K562 (cell line): Measurements from ENCODE around the gene NLGN3. TPM values are rescaled to one million over a fixed set of nuclear protein-coding genes. Genes with fewer than 3 reads are reported as not detected.

Experiments
- ATAC-seq: fragments of 200-7000 bp; cut with Tn5 transposase; 3 replicates; pipeline ENCODE4 v1.9.1; 2020; ENCODE audit warnings: moderate library complexity
- BruUV-seq: library from RNA; stranded (reverse); fragments of 400-500 nt; replicated peaks from 2 replicates; lab custom pipeline; 2021; lab: Mats Ljungman, UMichigan
- CTCF ChIA-PET: fragments of 300-600 bp; formaldehyde crosslinking; extraction: SDS; loops from one replicate; lab custom pipeline; 2021; ENCODE audit warnings: low intra/inter-chr PET ratio; lab: Yijun Ruan, JAX
- POLR2A ChIA-PET: fragments of 300-600, 350-650 bp; sonication (Branson Sonifier 250); formaldehyde crosslinking; extraction: SDS; loops from one replicate; lab custom pipeline; 2021; ENCODE audit warnings: antibody characterized with exemption, inconsistent platforms; lab: Yijun Ruan, JAX
- DNase-seq, 4 experiments: peaks; one replicate each; pipeline versions ENCODE4 v3.0.0 to v3.0.0-alpha.2; 2011 to 2018; ENCODE audit warnings: low spot score in 3 of 4, mixed read lengths in 3 of 4; ENCODE audit errors: extremely low read depth in 1 of 4
- FAIRE-seq: peaks from 2 replicates; lab custom pipeline; 2011; peaks lifted over from hg19 to GRCh38; lab: Jason Lieb, UNC
- H2AFZ ChIP-seq: 2 replicates; pipeline ENCODE4 v1.6.0; 2011; ENCODE audit warnings: low read depth, low read length, control low read depth, inconsistent platforms
- H3K27ac ChIP-seq: fragments of 200-600 bp; 3 replicates; pipeline ENCODE4 v1.8.0; 2011; ENCODE audit warnings: low read depth, mild to moderate bottlenecking, control low read depth, inconsistent platforms, low read length, moderate library complexity, mixed read lengths; ENCODE audit errors: extremely low read depth
- H3K27me3 ChIP-seq, 2 experiments: fragments of 300-600 bp in 1 of 2; 2 replicates in 1 of 2; 3 replicates in 1 of 2; pipeline versions ENCODE4 v1.6.0 to v1.8.0; 2011; ENCODE audit warnings: inconsistent platforms in 2 of 2, low read length in 2 of 2, mild to moderate bottlenecking in 1 of 2, mixed read lengths in 1 of 2, moderate library complexity in 1 of 2; ENCODE audit not compliant: control insufficient read depth in 2 of 2, insufficient read depth in 2 of 2
- H3K36me3 ChIP-seq: fragments of 300-600 bp; 3 replicates; pipeline ENCODE4 v1.8.0; 2011; ENCODE audit warnings: mild to moderate bottlenecking, low read length, inconsistent platforms; ENCODE audit not compliant: control insufficient read depth, insufficient read depth
- H3K4me1 ChIP-seq, 2 experiments: fragments of 200-600 bp in 1 of 2; replicated peaks in 1 of 2; 2 replicates in 1 of 2; 3 replicates in 1 of 2; pipeline versions ENCODE4 v1.5.1 to v1.8.0; 2011; ENCODE audit warnings: inconsistent platforms in 2 of 2, low read length in 2 of 2, mild to moderate bottlenecking in 1 of 2, mixed read lengths in 1 of 2, moderate library complexity in 1 of 2; ENCODE audit not compliant: control insufficient read depth in 2 of 2, insufficient read depth in 2 of 2
- H3K4me2 ChIP-seq: 2 replicates; pipeline ENCODE4 v1.6.1; 2011; ENCODE audit warnings: low read length, control low read depth, inconsistent platforms, mixed read lengths; ENCODE audit not compliant: insufficient read depth
- H3K4me3 ChIP-seq: fragments of 200-600 bp; sonication (generic), shearing (Covaris generic); 2 replicates; pipeline ENCODE4 v1.5.1; 2016; ENCODE audit warnings: control low read depth, inconsistent platforms
- H3K79me2 ChIP-seq: fragments of 200-600 bp; 3 replicates; pipeline ENCODE4 v1.8.0; 2011; ENCODE audit warnings: low read length, inconsistent platforms; ENCODE audit not compliant: control insufficient read depth, insufficient read depth
- H3K9ac ChIP-seq, 2 experiments: 2 replicates each; pipeline versions ENCODE4 v1.6.0 to v1.6.1; 2011; ENCODE audit warnings: low read depth in 2 of 2, low read length in 2 of 2, control low read depth in 1 of 2, inconsistent platforms in 1 of 2, mild to moderate bottlenecking in 1 of 2, mixed read lengths in 1 of 2; ENCODE audit not compliant: insufficient read depth in 1 of 2
- H3K9me1 ChIP-seq: one replicate; pipeline ENCODE4 v1.6.0; 2011; ENCODE audit warnings: inconsistent platforms, mild to moderate bottlenecking, low read length, moderate library complexity; ENCODE audit not compliant: control insufficient read depth, insufficient read depth
- H3K9me3 ChIP-seq: replicated peaks from 2 replicates; pipeline ENCODE4 v1.5.1; 2011; ENCODE audit warnings: low read depth, low read length, inconsistent platforms; ENCODE audit not compliant: control insufficient read depth, insufficient read depth
- H4K20me1 ChIP-seq: replicated peaks from 2 replicates; pipeline ENCODE4 v1.6.1; 2011; ENCODE audit warnings: low read length, inconsistent platforms, mixed read lengths; ENCODE audit not compliant: control insufficient read depth, insufficient read depth
- ATF7 ChIP-seq: fragments of 450-650 bp; IDR thresholded peaks from 2 replicates; pipeline ENCODE4 v1.7.1; 2014; ENCODE audit warnings: mild to moderate bottlenecking, moderate library complexity
- C11orf30 ChIP-seq: fragments of 450-650 bp; IDR thresholded peaks from 2 replicates; pipeline ENCODE4 v1.6.1; 2016; ENCODE audit warnings: low read depth, mild to moderate bottlenecking
- ILK ChIP-seq: fragments of 450-650 bp; IDR thresholded peaks from 2 replicates; pipeline ENCODE4 v1.6.1; 2016; ENCODE audit warnings: missing genetic modification characterization, low read depth, mild to moderate bottlenecking, missing compliant biosample characterization, moderate library complexity, borderline replicate concordance
- NFRKB ChIP-seq: fragments of 450-650 bp; IDR thresholded peaks from 2 replicates; pipeline ENCODE4 v1.6.1; 2016; ENCODE audit warnings: low read depth
- NRF1 ChIP-seq, 2 experiments: fragments of 450-650 bp; IDR thresholded peaks in 1 of 2; conservative IDR thresholded peaks in 1 of 2; 2 replicates each; pipeline ENCODE4 v1.6.1; 2014; ENCODE audit warnings: mild to moderate bottlenecking in 2 of 2
- POLR2B ChIP-seq: fragments of 450-650 bp; IDR thresholded peaks from 2 replicates; pipeline ENCODE4 v1.6.1; 2018; ENCODE audit warnings: low read depth; ENCODE audit not compliant: partially characterized antibody
- PRDM10 ChIP-seq: fragments of 450-650 bp; IDR thresholded peaks from 2 replicates; pipeline ENCODE4 v1.6.1; 2018; ENCODE audit not compliant: partially characterized antibody
- PREB ChIP-seq: sonication (generic); formaldehyde crosslinking; IDR thresholded peaks from 2 replicates; pipeline ENCODE4 v1.8.1; 2023; ENCODE audit warnings: mild to moderate bottlenecking, missing genetic modification reagents
- TAF1 ChIP-seq: IDR thresholded peaks from 2 replicates; pipeline ENCODE4 v1.6.1; 2011; ENCODE audit warnings: mild to moderate bottlenecking, low read length, moderate library complexity; ENCODE audit not compliant: insufficient read depth, control insufficient read depth, severe bottlenecking; ENCODE audit errors: extremely low read depth
- TBP ChIP-seq: optimal IDR thresholded peaks from 2 replicates; pipeline ENCODE3; 2011; ENCODE audit warnings: low read depth, low read length, improper control_type of control experiment
- VEZF1 ChIP-seq: fragments of 200-800 bp; sonication (Bioruptor generic); IDR thresholded peaks from 2 replicates; pipeline ENCODE4 v1.6.1; 2017; ENCODE audit warnings: missing genetic modification characterization, missing compliant biosample characterization
- WGBS: fragments of 100-300 bp; shearing (Covaris generic); methylation state at CpG from one replicate; pipeline ENCODE4 v1.1.6; 2016; ENCODE audit warnings: low coverage, mixed read lengths; ENCODE audit not compliant: insufficient coverage; ENCODE audit errors: missing lambda C conversion rate; 5-methylcytosine and 5-hydroxymethylcytosine counted together
- in situ Hi-C: fragments of 300-500 bp; cut with MboI; formaldehyde crosslinking; loops from 4 replicates; pipeline ENCODE4 v1.15.0; 2018; ENCODE audit warnings: inconsistent platforms, mixed read lengths
- intact Hi-C: fragments of 100-400 bp; cut with micrococcal nuclease; formaldehyde crosslinking; loops from 2 replicates; pipeline ENCODE4 v1.14.2; 2022
- polyA plus RNA-seq, 8 experiments: library from polyadenylated mRNA; depleted of rRNA in 4 of 8; stranded (reverse) in 5 of 8; unstranded in 3 of 8; fragments of >200 nt; fragmentation: Nextera tagmentation in 2 of 8; fragmentation: Illumina TruSeq in 1 of 8; extraction: Ambion mirVana in 2 of 8; extraction: Trizol in 1 of 8; gene quantifications; 2 replicates each; pipeline versions ENCODE4 v1.2.1 to v1.2.3, GENCODE V29; 2011 to 2014; ENCODE audit warnings: inconsistent platforms in 1 of 8, missing spikeins in 1 of 8
- total RNA-seq, 7 experiments: library from RNA; depleted of rRNA in 6 of 7; stranded (reverse); fragments of >200 nt in 6 of 7; fragmentation: Illumina TruSeq in 2 of 7; extraction: Trizol in 2 of 7; gene quantifications; 2 replicates each; pipeline versions ENCODE4 v1.2.1 to v1.2.3, GENCODE V29; 2011 to 2021; ENCODE audit warnings: low replicate concordance in 1 of 7

Gene NLGN3
- total and polyA plus RNA-seq, 9 of the 15 experiments (the other 6 are each of a cell fraction or from before 2014, with no cell fraction given) = 0.03 to 0.86 (median 0.25) TPM

GRCh38 chrX:71118032-71118984 lies 26.3 kb upstream of the NLGN3 start, which contains the start of gene MED12:
Gene MED12, plus strand, starts transcription at chrX:71118596. Its CDS starts 159 bp downstream, at chrX:71118755.
- Histone ChIP-seq H3K9me1 (peaks cover 2% of the 10 kb centered on the region), H3K36me3 (peaks cover 39% of the 10 kb centered on the region; the same call in 2 of the 3 replicates), H3K27ac (peak within 1 kb of the TSS; percentile 91), H3K4me3 (peak within 1 kb of the TSS; percentile 89), H3K79me2 (peaks cover 15% of the 10 kb centered on the region), H2AFZ (peak within 1 kb of the TSS; percentile 90), H3K27me3 (no peaks in the 10 kb centered on the region), H3K9ac (peak within 1 kb of the TSS; percentile 86 to 96), H3K4me2 (peak within 1 kb of the TSS; percentile 88), H3K9me3 (no peaks in the 10 kb centered on the region), H4K20me1 (no peaks in the 10 kb centered on the region), H3K4me1 (peaks cover 8% of the 10 kb centered on the region in 2 experiments; a peak in 4 of 5 replicates)
- ATAC-seq = peak; percentile 99
- POLR2A ChIA-PET = interaction anchor here (0.6 to 3.3 kb wide), 11 partner anchors 9 to 443 kb away, joined by 3 to 29 read pairs (median 4); partner anchors contain the start of gene NONO
- intact Hi-C loops (no loop called here), in situ Hi-C loops (no loop called here)
- FAIRE-seq = peak; percentile 87
- TSS peak; percentile 99 for BruUV-seq
- 1% methylated on average over 28 of the region's 56 CpGs for WGBS
- peak; percentile 86 to 89 (median 88) for DNase-seq
- CTCF ChIA-PET = no interaction called here
- TF ChIP-seq POLR2B (peak; percentile 68), NFRKB (peak; percentile 66; the same call in 1 of the 2 replicates), PRDM10 (peak; percentile 39), ILK (tag) (no peak), TBP (peak; percentile 75), ATF7 (peak; percentile 30; the same call in 1 of the 2 replicates), TAF1 (peak; percentile 60), VEZF1 (CRISPR knock-in tag) (peak; percentile 64), NRF1 (conservative IDR thresholded peaks at IDR 0.05 in 1 of 2, IDR thresholded peaks at IDR 0.05 in 1 of 2) (0 out of 4 replicates have a peak, but pooled peaks of 1 of the 2 experiments have one; percentile 20), PREB (CRISPR knock-in tag) (no peak), C11orf30 (peak; percentile 10; the same call in 1 of the 2 replicates)
